Neural cell (in vitro differentiated cells): ENCODE results near the gene F12.

Experiments used
- EP300 ChIP-seq: fragments of 450-650 bp; conservative IDR thresholded peaks from 2 replicates; pipeline ENCODE4 v1.6.1; 2014; ENCODE audit warnings: antibody characterized with exemption, mild to moderate bottlenecking, moderate library complexity; ENCODE audit not compliant: poor library complexity, severe bottlenecking
- EZH2 ChIP-seq: fragments of 200-600, 300-800 bp; shearing (Covaris generic), sonication (generic); IDR thresholded peaks from 2 replicates; pipeline ENCODE4 v1.6.1; 2014; ENCODE audit warnings: antibody characterized with exemption, low read length, borderline replicate concordance, mild to moderate bottlenecking; ENCODE audit not compliant: insufficient read depth, poor library complexity, severe bottlenecking
- POLR2AphosphoS5 ChIP-seq: IDR thresholded peaks from 2 replicates; pipeline ENCODE4 v1.6.1; 2012
- RAD21 ChIP-seq: fragments of 450-650 bp; conservative IDR thresholded peaks from 2 replicates; pipeline ENCODE4 v1.6.1; 2014; ENCODE audit warnings: antibody characterized with exemption, mild to moderate bottlenecking, moderate library complexity
- TAF1 ChIP-seq: IDR thresholded peaks from 2 replicates; pipeline ENCODE4 v1.6.1; 2012; ENCODE audit warnings: low read depth
- TF ChIP-seq, protein P1 (sequence below): fragments of 450-650 bp; IDR thresholded peaks from 2 replicates; pipeline ENCODE4 v1.5.1; 2014; ENCODE audit warnings: antibody characterized with exemption, mild to moderate bottlenecking, moderate library complexity; ENCODE audit not compliant: poor library complexity, severe bottlenecking

- TF ChIP-seq, protein P1, sequence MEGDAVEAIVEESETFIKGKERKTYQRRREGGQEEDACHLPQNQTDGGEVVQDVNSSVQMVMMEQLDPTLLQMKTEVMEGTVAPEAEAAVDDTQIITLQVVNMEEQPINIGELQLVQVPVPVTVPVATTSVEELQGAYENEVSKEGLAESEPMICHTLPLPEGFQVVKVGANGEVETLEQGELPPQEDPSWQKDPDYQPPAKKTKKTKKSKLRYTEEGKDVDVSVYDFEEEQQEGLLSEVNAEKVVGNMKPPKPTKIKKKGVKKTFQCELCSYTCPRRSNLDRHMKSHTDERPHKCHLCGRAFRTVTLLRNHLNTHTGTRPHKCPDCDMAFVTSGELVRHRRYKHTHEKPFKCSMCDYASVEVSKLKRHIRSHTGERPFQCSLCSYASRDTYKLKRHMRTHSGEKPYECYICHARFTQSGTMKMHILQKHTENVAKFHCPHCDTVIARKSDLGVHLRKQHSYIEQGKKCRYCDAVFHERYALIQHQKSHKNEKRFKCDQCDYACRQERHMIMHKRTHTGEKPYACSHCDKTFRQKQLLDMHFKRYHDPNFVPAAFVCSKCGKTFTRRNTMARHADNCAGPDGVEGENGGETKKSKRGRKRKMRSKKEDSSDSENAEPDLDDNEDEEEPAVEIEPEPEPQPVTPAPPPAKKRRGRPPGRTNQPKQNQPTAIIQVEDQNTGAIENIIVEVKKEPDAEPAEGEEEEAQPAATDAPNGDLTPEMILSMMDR = no peak
- TF ChIP-seq RAD21 = no peak
- no peak for TF ChIP-seq EZH2
- no peak for TF ChIP-seq POLR2AphosphoS5
- no peak for TF ChIP-seq EP300
- no peak for TF ChIP-seq TAF1
Observed at GRCh38 chr5:177397875-177398390, 11.4 kb downstream of the F12 start.
